Aorta (tissue), 5 donors: ENCODE results near the gene DIDO1. TPM values are rescaled to one million over a fixed set of nuclear protein-coding genes. Genes with fewer than 3 reads are reported as not detected.

ENCODE experiments used
- ATAC-seq: fragments of 200-7000 bp; cut with Tn5 transposase; one replicate; pipeline ENCODE4 v1.9.1; 2022; ENCODE audit warnings: moderate library complexity; ENCODE audit not compliant: low FRiP score
- DNase-seq, 2 donors: peaks; one replicate each; pipeline ENCODE4 v3.0.0-alpha.2; 2020
- H3K27ac ChIP-seq, 2 donors: one replicate each; pipeline ENCODE4 v1.5.1; 2013; ENCODE audit warnings: low read length in 2 of 2, mild to moderate bottlenecking in 2 of 2, moderate library complexity in 2 of 2, control low read depth in 1 of 2, inconsistent platforms in 1 of 2, low read depth in 1 of 2
- H3K27me3 ChIP-seq, 2 donors: one replicate each; pipeline ENCODE4 v1.6.1; 2013; ENCODE audit warnings: control low read depth in 1 of 2, low read length in 1 of 2, mild to moderate bottlenecking in 1 of 2, moderate library complexity in 1 of 2; ENCODE audit not compliant: insufficient read depth in 2 of 2, control insufficient read depth in 1 of 2
- H3K36me3 ChIP-seq, 2 donors: one replicate each; pipeline ENCODE4 v1.6.1; 2013; ENCODE audit warnings: control low read depth in 1 of 2, low read length in 1 of 2, mild to moderate bottlenecking in 1 of 2; ENCODE audit not compliant: insufficient read depth in 2 of 2, control insufficient read depth in 1 of 2
- H3K4me1 ChIP-seq, 2 donors: one replicate each; pipeline ENCODE4 v1.6.1; 2013; ENCODE audit warnings: low read length in 2 of 2, control low read depth in 1 of 2, mild to moderate bottlenecking in 1 of 2, moderate library complexity in 1 of 2; ENCODE audit not compliant: insufficient read depth in 2 of 2, control insufficient read depth in 1 of 2
- H3K4me3 ChIP-seq, 2 donors: one replicate each; pipeline ENCODE4 v1.5.1; 2013; ENCODE audit warnings: low read length in 2 of 2, control low read depth in 1 of 2, mild to moderate bottlenecking in 1 of 2
- H3K9me3 ChIP-seq: one replicate; pipeline ENCODE4 v1.6.1; 2013; ENCODE audit warnings: mild to moderate bottlenecking, low read length; ENCODE audit not compliant: control insufficient read depth
- WGBS, 2 donors: extraction: QIAGEN DNeasy Blood & Tissue Kit; methylation state at CpG; one replicate each; pipeline ENCODE4 v1.1.7; 2013; 5-methylcytosine and 5-hydroxymethylcytosine counted together
- intact Hi-C, 2 donors: fragments of 100-400 bp; cut with DNase I; formaldehyde crosslinking; loops; one replicate each; pipeline versions ENCODE4 v1.14.2 to v1.15.0; 2022
- polyA plus RNA-seq, 2 donors: library from polyadenylated mRNA; stranded (reverse); fragments of 200-250 nt; gene quantifications; one replicate each; pipeline ENCODE4 v1.2.3, GENCODE V29; 2013
- total RNA-seq, 2 donors: library from RNA; stranded (reverse); fragmentation: NEBNext Ultra II Directional; extraction: Animal tissue kit (Norgen Biotek cat#: 25700); gene quantifications; one replicate each; pipeline ENCODE4 v1.2.1, GENCODE V29; 2021
- donor health status: healthy with polysubstance abuse.
- donor health status: Bipolar disorder and iron deficiency.
- donor health status: DM: no; HTN: no; CAD: no.
- donor health status: DM: no; HTN: no; CAD: no.
- donor health status: DM: yes; HTN: yes; CAD: no.

The DIDO1 gene
- total and polyA plus RNA-seq, 4 donors: 8.1 to 64.2 (median 43.0) TPM

DNA sequence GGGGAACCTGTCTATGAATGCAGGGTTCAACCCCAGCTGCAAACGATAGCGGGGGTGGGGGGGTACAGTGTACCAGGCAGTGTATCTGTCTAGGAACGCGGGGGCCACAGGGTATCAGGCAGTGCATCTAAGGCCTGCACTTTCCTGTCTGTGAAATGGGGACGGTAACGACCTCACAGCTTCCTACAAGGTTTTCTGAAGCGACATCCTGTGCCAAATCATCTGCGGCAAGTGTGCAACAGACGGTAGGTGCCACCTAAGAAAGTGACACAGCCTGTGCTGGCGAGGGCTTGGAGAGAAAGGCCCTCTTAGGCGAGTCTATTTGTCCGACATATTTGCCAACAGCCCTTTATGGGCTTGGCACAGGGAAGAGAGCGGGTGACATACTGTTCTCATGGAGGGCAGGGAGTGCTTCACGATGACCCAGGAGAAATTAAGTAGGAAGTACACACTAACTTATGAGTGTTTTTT is 3.8 kb downstream of the DIDO1 start:
- H3K9me3 ChIP-seq: no peaks in the 10 kb centered on the region
- 73 to 78% methylated on average over 14 of the region's 14 CpGs for WGBS, 2 donors
- no peak for ATAC-seq
- no peaks in the 10 kb centered on the region for H3K27me3 ChIP-seq
- H3K27ac ChIP-seq: peak overlapping the region in 1 of 2 donors; percentile 0
- no peak overlapping the region for H3K4me3 ChIP-seq
- peak in 1 of 2 donors; percentile 22 for DNase-seq
- no peaks in the 10 kb centered on the region for H3K36me3 ChIP-seq
- H3K4me1 ChIP-seq: peaks cover 1 to 7% of the 10 kb centered on the region in 2 donors
- intact Hi-C loops: no loop called here

- Histone ChIP-seq H3K4me3 (no peak overlapping the region), H3K9me3 (no peaks in the 10 kb centered on the region), H3K27me3 (no peaks in the 10 kb centered on the region), H3K27ac (no peak overlapping the region), H3K36me3 (no peaks in the 10 kb centered on the region), H3K4me1 (peaks cover 1 to 8% of the 10 kb centered on the region in 2 donors)
- 38 to 41% methylated on average over 8 of the region's 8 CpGs for WGBS, 2 donors
- no peak for ATAC-seq
- intact Hi-C loops: no loop called here
- DNase-seq: peak in 1 of 2 donors; percentile 75
Observed at GRCh38 chr20:62921119-62921687, 5.1 kb downstream of the DIDO1 start.

GRCh38 chr20:62920039-62920645 is 6.2 kb downstream of the DIDO1 start:
- 71 to 74% methylated on average over 10 of the region's 10 CpGs for WGBS, 2 donors
- no peaks in the 10 kb centered on the region for H3K9me3 ChIP-seq
- no peak overlapping the region for H3K27ac ChIP-seq

GRCh38 chr20:62918831-62919230 is 7.5 kb downstream of the DIDO1 start:
- DNase-seq (peak in 1 of 2 donors; percentile 55), ATAC-seq (no peak)
- Histone ChIP-seq H3K27me3 (no peaks in the 10 kb centered on the region), H3K36me3 (no peaks in the 10 kb centered on the region), H3K9me3 (no peaks in the 10 kb centered on the region), H3K4me1 (peaks cover 3 to 8% of the 10 kb centered on the region in 2 donors), H3K4me3 (no peak overlapping the region), H3K27ac (no peak overlapping the region)
- intact Hi-C loops: no loop called here
- 75 to 77% methylated on average over 6 of the region's 6 CpGs for WGBS, 2 donors

More at GRCh38 chr20:62920039-62920645, 6.2 kb downstream of the DIDO1 start:
- Histone ChIP-seq H3K4me3 (no peak overlapping the region), H3K27me3 (no peaks in the 10 kb centered on the region), H3K36me3 (no peaks in the 10 kb centered on the region), H3K4me1 (peaks cover 1 to 8% of the 10 kb centered on the region in 2 donors)
- intact Hi-C loops: no loop called here
- DNase-seq: peak in 1 of 2 donors; percentile 33
- ATAC-seq: no peak

DNA sequence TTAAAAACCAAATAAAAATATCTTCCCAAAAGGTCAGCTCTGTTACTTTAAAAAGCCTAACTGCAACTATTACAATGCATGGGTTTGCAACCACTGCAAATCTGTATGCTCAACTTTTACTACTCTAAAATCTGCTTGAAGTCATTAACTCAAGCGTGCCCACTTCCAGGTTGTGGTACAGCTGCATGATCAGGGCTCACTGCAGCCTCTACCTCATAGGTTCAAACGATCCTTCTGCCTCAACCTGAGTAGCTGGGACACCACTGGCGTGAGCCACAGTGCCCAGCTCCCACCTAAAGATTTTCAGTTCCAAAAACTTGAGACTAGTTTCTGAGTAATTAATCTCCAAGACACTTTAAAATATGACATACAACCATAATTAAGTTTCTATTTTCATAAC is 8.2 kb downstream of the DIDO1 start:
- Histone ChIP-seq H3K9me3 (no peaks in the 10 kb centered on the region), H3K4me1 (peaks cover 3 to 8% of the 10 kb centered on the region in 2 donors), H3K4me3 (no peak overlapping the region), H3K27me3 (no peaks in the 10 kb centered on the region), H3K36me3 (no peaks in the 10 kb centered on the region), H3K27ac (no peak overlapping the region)
- intact Hi-C loops: no loop called here
- ATAC-seq: no peak
- DNase-seq: peak in 1 of 2 donors; percentile 17
- WGBS, 2 donors: 43 to 48% methylated on average over 3 of the region's 3 CpGs

DNA sequence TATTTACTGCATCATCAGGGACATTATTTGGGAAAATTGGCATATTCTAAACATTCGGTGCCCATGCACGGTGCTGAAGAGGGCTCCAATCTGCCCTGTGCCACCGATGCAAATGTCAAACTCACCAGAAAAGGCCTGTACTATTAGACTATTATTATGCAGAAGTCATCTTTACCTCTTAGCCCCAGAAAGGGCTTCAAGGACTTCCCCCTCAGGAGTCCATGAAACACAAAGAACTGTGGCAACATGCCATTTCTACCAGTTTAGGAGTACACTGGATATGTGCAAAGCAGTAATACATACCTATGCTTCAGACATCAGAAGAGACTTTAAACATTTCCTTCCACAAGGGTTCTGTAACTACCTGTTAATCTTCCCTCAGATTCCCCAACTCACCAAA is 8.6 kb downstream of the DIDO1 start:
- no peaks in the 10 kb centered on the region for H3K9me3 ChIP-seq
- intact Hi-C loops: no loop called here
- no peak overlapping the region for H3K4me3 ChIP-seq
- no peaks in the 10 kb centered on the region for H3K27me3 ChIP-seq
- 54 to 61% methylated on average over 3 of the region's 3 CpGs for WGBS, 2 donors
- DNase-seq (no peak), ATAC-seq (no peak)
- peaks cover 1 to 8% of the 10 kb centered on the region in 2 donors for H3K4me1 ChIP-seq
- H3K36me3 ChIP-seq: no peaks in the 10 kb centered on the region
- no peak overlapping the region for H3K27ac ChIP-seq

- Histone ChIP-seq H3K4me1 (peaks cover 1 to 8% of the 10 kb centered on the region in 2 donors), H3K4me3 (no peak overlapping the region), H3K36me3 (no peaks in the 10 kb centered on the region), H3K27ac (no peak overlapping the region), H3K9me3 (no peaks in the 10 kb centered on the region), H3K27me3 (no peaks in the 10 kb centered on the region)
- no peak for ATAC-seq
- WGBS, 2 donors: 72 to 74% methylated on average over 10 of the region's 10 CpGs
- intact Hi-C loops: no loop called here
- peak in 1 of 2 donors; percentile 27 for DNase-seq
Observed at GRCh38 chr20:62916703-62917476, 9.4 kb downstream of the DIDO1 start.

DNA sequence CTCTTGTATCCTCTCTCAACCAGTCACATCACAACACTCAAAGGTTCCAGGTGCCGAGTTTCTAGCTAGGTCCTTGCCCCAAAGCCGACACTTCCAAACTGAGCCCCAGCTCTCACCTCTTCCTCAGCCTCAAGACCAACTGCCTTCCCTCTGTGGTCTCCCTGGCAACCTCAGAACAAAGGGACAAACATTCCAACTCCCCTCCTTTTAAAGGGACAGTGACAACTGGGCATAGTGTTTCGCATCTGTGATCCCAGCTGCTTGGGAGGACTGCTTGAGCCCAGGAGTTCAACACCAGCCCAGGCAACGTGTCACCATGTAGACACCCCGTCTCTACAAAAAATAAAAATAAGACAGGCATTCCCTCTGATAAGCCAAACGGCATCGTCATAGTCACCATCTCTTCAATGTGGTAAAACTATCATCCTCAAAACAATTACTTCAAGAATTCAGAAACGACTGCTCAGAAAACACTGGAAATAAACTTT is 11.3 kb downstream of the DIDO1 start:
- no peak overlapping the region for H3K27ac ChIP-seq

More for the DNA sequence above, 11.3 kb downstream of the DIDO1 start:
- 24 to 30% methylated on average over 8 of the region's 8 CpGs for WGBS, 2 donors
- no peak overlapping the region for H3K4me3 ChIP-seq
- intact Hi-C loops: no loop called here
- peaks cover 1 to 8% of the 10 kb centered on the region in 2 donors for H3K4me1 ChIP-seq
- DNase-seq (peak in 1 of 2 donors; percentile 48), ATAC-seq (peak; percentile 72)
- no peaks in the 10 kb centered on the region for H3K27me3 ChIP-seq
- peaks cover 0 to 10% of the 10 kb centered on the region in 2 donors for H3K36me3 ChIP-seq
- H3K9me3 ChIP-seq: no peaks in the 10 kb centered on the region
